A549 treated with AZD2906 at 1 μM for 4 hours (cell line): ENCODE results near the gene GATA3. TPM values are rescaled to one million over a fixed set of nuclear protein-coding genes. Genes with fewer than 3 reads are reported as not detected.

ENCODE experiments used
- total RNA-seq: library from RNA; stranded (reverse); fragments of 200-300 nt; extraction: Qiagen RNA extraction; gene quantifications from 5 replicates; pipeline ENCODE4 v1.2.3, GENCODE V29; 2022

Gene GATA3
- 4.0 to 4.7 TPM (median 4.5 TPM) in 5 replicates for total RNA-seq

DNA sequence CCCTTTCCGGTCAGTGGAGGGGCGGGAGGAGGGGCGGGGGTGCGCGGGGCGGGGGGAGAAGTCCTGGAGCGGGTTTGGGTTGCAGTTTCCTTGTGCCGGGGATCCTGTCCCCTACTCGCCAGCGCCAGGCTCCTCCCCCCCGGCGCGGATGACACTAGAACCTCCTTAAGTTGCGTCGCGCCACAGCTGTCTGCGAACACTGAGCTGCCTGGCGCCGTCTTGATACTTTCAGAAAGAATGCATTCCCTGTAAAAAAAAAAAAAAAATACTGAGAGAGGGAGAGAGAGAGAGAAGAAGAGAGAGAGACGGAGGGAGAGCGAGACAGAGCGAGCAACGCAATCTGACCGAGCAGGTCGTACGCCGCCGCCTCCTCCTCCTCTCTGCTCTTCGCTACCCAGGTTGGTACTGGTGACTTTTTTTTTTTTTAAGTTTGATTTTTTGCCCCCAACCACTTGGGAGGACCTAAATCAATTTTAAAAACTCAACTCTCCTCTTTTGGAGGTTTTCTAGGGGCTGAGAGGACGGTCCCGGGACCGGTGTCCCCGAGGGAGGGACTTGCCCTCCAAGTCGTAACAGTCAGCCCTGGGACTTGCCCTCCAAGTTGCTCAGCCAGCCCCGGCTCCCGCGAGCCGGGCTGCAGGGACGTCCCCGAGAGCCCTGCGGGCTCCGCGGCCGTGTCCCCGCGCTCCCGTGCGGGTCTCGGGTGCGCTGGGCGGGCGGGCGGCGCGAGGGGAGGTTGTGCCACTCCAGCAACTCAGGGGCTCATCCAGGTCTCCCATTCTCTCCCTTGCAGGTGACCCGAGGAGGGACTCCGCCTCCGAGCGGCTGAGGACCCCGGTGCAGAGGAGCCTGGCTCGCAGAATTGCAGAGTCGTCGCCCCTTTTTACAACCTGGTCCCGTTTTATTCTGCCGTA lies at the start of gene GATA3:
Gene GATA3 (plus strand): TSS at position 195 of the 914 bp plus-strand sequence. CDS start 968 bp downstream, outside the sequence.

Other genes starting within 250 kb of the GATA3 start
- 6.7 to 7.8 TPM (median 6.9 TPM) in 5 replicates for gene TAF3, start 236.2 kb upstream of the GATA3 start, total RNA-seq